Large intestine (tissue), 3 donors: ENCODE measurements around the gene ASB13. TPM values are rescaled to one million over a fixed set of nuclear protein-coding genes. Genes with fewer than 3 reads are reported as not detected.

Experiments
- DNase-seq, 2 donors: peaks; one replicate each; pipeline versions ENCODE4 v3.0.0 to v3.0.0-alpha.2; 2013
- H3K27ac ChIP-seq: one replicate; pipeline ENCODE4 v1.5.1; 2013; ENCODE audit warnings: low read length
- H3K27me3 ChIP-seq: 2 replicates; pipeline ENCODE4 v1.6.1; 2013; ENCODE audit warnings: low read length; ENCODE audit not compliant: control insufficient read depth, insufficient read depth
- H3K36me3 ChIP-seq: 2 replicates; pipeline ENCODE4 v1.6.1; 2013; ENCODE audit warnings: low read length; ENCODE audit not compliant: control insufficient read depth, insufficient read depth
- H3K4me1 ChIP-seq: one replicate; pipeline ENCODE4 v1.6.1; 2013; ENCODE audit warnings: low read length; ENCODE audit not compliant: control insufficient read depth, insufficient read depth
- H3K4me3 ChIP-seq: one replicate; pipeline ENCODE4 v1.5.1; 2013; ENCODE audit warnings: low read length
- H3K9me3 ChIP-seq: one replicate; pipeline ENCODE4 v1.6.1; 2013; ENCODE audit warnings: mild to moderate bottlenecking, low read depth, low read length, moderate library complexity; ENCODE audit not compliant: control insufficient read depth
- WGBS: methylation state at CpG from one replicate; pipeline ENCODE4 v1.1.5; 2013; ENCODE audit warnings: low lambda C conversion rate; ENCODE audit not compliant: insufficient coverage; 5-methylcytosine and 5-hydroxymethylcytosine counted together
- polyA plus RNA-seq: library from polyadenylated mRNA; unstranded; fragments of 120-200 nt; gene quantifications from one replicate; pipeline ENCODE4 v1.2.1, GENCODE V29; 2013

Gene ASB13
- polyA plus RNA-seq, 1 donor = 29.9 TPM

GRCh38 chr10:5589011-5589660, 77.3 kb downstream of the ASB13 start:
- Histone ChIP-seq H3K9me3 (no peaks in the 10 kb centered on the region), H3K27ac (no peak overlapping the region), H3K36me3 (no peaks in the 10 kb centered on the region), H3K4me3 (no peak overlapping the region), H3K27me3 (no peaks in the 10 kb centered on the region), H3K4me1 (peaks cover 12% of the 10 kb centered on the region)
- DNase-seq = no peak
- WGBS = 80% methylated on average over 2 of the region's 14 CpGs

Other genes starting within 250 kb of the ASB13 start
- not detected for gene CALML5, start 167.0 kb downstream of the ASB13 start, polyA plus RNA-seq
- 0.09 TPM for gene CALML3, start 141.6 kb downstream of the ASB13 start, polyA plus RNA-seq
- gene TASOR2, start 18.2 kb upstream of the ASB13 start, polyA plus RNA-seq = 31.0 TPM
- gene GDI2, start 146.8 kb upstream of the ASB13 start, polyA plus RNA-seq = 313 TPM
- gene ANKRD16, start 223.3 kb upstream of the ASB13 start, polyA plus RNA-seq = 7.9 TPM
- 70.5 TPM for gene FBH1, start 223.6 kb upstream of the ASB13 start, polyA plus RNA-seq